Muscle of back (tissue), 10 donors: ENCODE data around the gene ATXN7L3. TPM values are rescaled to one million over a fixed set of nuclear protein-coding genes. Genes with fewer than 3 reads are reported as not detected.

ENCODE experiments used
- polyA plus RNA-seq, 10 donors: library from polyadenylated mRNA; unstranded; fragments of 120-200 nt; gene quantifications; one replicate each; pipeline ENCODE4 v1.2.1, GENCODE V29; 2013; ENCODE audit not compliant: insufficient read length in 10 of 10

The ATXN7L3 gene
- polyA plus RNA-seq, 10 donors: 44.2 to 57.6 (median 49.0) TPM

Other genes starting within 250 kb of the ATXN7L3 start
- under 1 TPM in 3 of 10 donors, not detected in 7; 0.15 to 0.35 (median 0.22) TPM for gene PYY, start 245.9 kb downstream of the ATXN7L3 start, polyA plus RNA-seq
- gene NAGS, start 195.3 kb downstream of the ATXN7L3 start, polyA plus RNA-seq: under 1 TPM; 0.21 to 0.69 (median 0.36) TPM
- 10 to 100 TPM; 23.5 to 30.4 (median 26.8) TPM for gene TMEM101, start 184.9 kb downstream of the ATXN7L3 start, polyA plus RNA-seq
- gene LSM12, start 133.2 kb downstream of the ATXN7L3 start, polyA plus RNA-seq: 10 to 100 TPM; 25.8 to 33.5 (median 29.8) TPM
- gene G6PC3, start 129.1 kb downstream of the ATXN7L3 start, polyA plus RNA-seq: 10 to 100 TPM; 27.1 to 41.4 (median 34.7) TPM
- gene HDAC5, start 76.2 kb downstream of the ATXN7L3 start, polyA plus RNA-seq: 10 to 100 TPM; 43.2 to 58.4 (median 52.6) TPM
- gene HROB, start 58.0 kb downstream of the ATXN7L3 start, polyA plus RNA-seq: 1 to 10 TPM; 1.6 to 3.9 (median 2.3) TPM
- 10 to 100 TPM in 7 of 10 donors, 1 to 10 TPM in 3; 4.8 to 15.2 (median 10.9) TPM for gene ASB16, start 29.2 kb downstream of the ATXN7L3 start, polyA plus RNA-seq
- gene TMUB2, start 12.9 kb downstream of the ATXN7L3 start, polyA plus RNA-seq: 10 to 100 TPM; 33.2 to 51.3 (median 40.6) TPM
- gene UBTF, start 19.8 kb upstream of the ATXN7L3 start, polyA plus RNA-seq: 10 to 100 TPM; 60.2 to 92.2 (median 72.2) TPM
- gene SLC4A1, start 68.3 kb upstream of the ATXN7L3 start, polyA plus RNA-seq: 10 to 100 TPM in 7 of 10 donors, 1 to 10 TPM in 3; 6.0 to 34.0 (median 13.2) TPM
- gene RUNDC3A, start 108.7 kb upstream of the ATXN7L3 start, polyA plus RNA-seq: 10 to 100 TPM in 1 of 10 donors, 1 to 10 TPM in 9; 1.2 to 11.0 (median 2.0) TPM
- 100 to 1,000 TPM in 1 of 10 donors, 10 to 100 TPM in 9; 41.1 to 125 (median 66.1) TPM for gene SLC25A39, start 124.9 kb upstream of the ATXN7L3 start, polyA plus RNA-seq
- 100 to 1,000 TPM; 146 to 229 (median 186) TPM for gene GRN, start 145.4 kb upstream of the ATXN7L3 start, polyA plus RNA-seq
- gene FAM171A2, start 164.0 kb upstream of the ATXN7L3 start, polyA plus RNA-seq: 10 to 100 TPM; 44.1 to 84.8 (median 64.4) TPM
- 1 to 10 TPM; 1.3 to 3.9 (median 2.0) TPM for gene ITGA2B, start 189.8 kb upstream of the ATXN7L3 start, polyA plus RNA-seq